Neuron (in vitro differentiated cells): Measurements from ENCODE around the gene DAB1.

ENCODE experiments used
- H2AFZ ChIP-seq: one replicate; pipeline ENCODE4 v1.6.1; 2013; ENCODE audit warnings: low read depth, mild to moderate bottlenecking, inconsistent platforms, low read length, moderate library complexity
- H3K27me3 ChIP-seq: one replicate; pipeline ENCODE4 v1.6.1; 2013; ENCODE audit warnings: low read length; ENCODE audit not compliant: insufficient read depth
- H3K36me3 ChIP-seq: one replicate; pipeline ENCODE4 v1.6.1; 2013; ENCODE audit warnings: low read length; ENCODE audit not compliant: insufficient read depth
- H3K4me1 ChIP-seq: one replicate; pipeline ENCODE4 v1.6.1; 2013; ENCODE audit warnings: low read length; ENCODE audit not compliant: insufficient read depth
- H3K4me3 ChIP-seq: 2 replicates; pipeline ENCODE4 v1.5.1; 2013; ENCODE audit warnings: mild to moderate bottlenecking, low read length, moderate library complexity
- H3K9me3 ChIP-seq: one replicate; pipeline ENCODE4 v1.6.1; 2013; ENCODE audit warnings: low read length

DAB1 gene

DNA sequence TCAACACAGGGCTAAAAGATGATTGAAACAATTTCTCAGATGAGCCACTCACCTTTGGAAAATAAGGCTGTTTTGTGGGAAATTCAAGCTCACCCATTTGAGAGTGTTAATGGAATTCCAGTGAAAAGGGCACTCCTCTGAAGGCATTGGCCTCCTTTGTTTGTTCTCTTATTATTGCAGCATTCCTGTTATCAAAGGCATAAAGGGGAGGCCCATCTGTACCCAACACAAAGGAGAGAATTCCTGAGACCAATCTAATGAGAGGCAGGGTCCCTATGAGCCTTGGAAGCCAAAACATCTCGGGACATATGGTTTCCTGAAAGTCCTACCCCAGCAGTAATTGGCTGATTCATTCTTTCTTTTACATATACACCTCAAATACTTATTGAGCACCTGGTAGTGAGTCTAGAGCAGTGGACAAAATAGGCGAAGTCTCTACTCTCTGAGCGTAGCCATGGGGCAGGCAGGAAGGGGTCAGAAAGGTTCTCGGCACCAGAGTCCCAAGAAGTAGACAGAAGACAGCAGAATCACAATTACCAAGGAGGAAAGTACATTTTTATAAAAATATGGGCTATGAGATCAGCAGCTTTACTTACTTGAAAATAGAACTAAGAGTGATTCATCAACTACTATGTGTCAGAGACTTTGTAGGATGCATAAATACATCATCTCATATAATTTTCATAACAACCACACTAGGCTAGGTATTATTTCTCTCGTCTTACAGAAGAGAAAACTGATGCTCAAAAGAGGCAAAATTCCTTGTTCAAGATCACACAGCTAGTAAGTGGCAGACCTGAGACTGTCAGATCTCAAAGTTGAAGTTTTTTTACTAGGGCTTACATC lies 218.7 kb downstream of the DAB1 start:
- H3K9me3 ChIP-seq, result no peaks in the 10 kb centered on the region
- H3K27me3 ChIP-seq, result no peaks in the 10 kb centered on the region
- no peak overlapping the region for H3K4me3 ChIP-seq
- H3K4me1 ChIP-seq, result peaks cover 26% of the 10 kb centered on the region
- H3K36me3 ChIP-seq, result no peaks in the 10 kb centered on the region
- no peak overlapping the region for H2AFZ ChIP-seq

- Histone ChIP-seq H3K27me3 (no peaks in the 10 kb centered on the region), H3K4me3 (no peak overlapping the region), H3K4me1 (peaks cover 26% of the 10 kb centered on the region), H3K9me3 (no peaks in the 10 kb centered on the region), H2AFZ (no peak overlapping the region), H3K36me3 (no peaks in the 10 kb centered on the region)
Measured at GRCh38 chr1:57204091-57204490, 219.8 kb downstream of the DAB1 start.

DNA sequence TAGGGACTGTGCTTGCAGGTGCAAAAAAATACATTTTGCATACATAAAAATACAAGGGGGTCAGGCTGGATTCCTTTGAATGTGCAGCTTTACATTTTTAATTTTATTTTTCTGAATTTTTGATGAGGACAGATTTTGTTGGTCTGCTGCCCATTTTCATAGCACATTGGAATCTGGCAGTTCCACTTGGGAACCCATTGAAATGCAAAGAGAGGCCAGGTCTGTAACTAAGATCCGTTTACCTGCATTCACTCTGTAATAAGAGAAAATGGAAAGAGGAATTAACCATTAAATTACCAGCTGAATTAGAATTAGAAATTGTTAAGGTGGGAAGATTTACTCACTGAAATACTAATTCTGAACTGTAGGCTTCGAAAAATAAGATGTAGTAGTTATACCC lies 221.6 kb downstream of the DAB1 start:
- Histone ChIP-seq H3K4me3 (no peak overlapping the region), H2AFZ (no peak overlapping the region), H3K4me1 (peaks cover 42% of the 10 kb centered on the region), H3K36me3 (no peaks in the 10 kb centered on the region), H3K27me3 (no peaks in the 10 kb centered on the region), H3K9me3 (no peaks in the 10 kb centered on the region)

DNA sequence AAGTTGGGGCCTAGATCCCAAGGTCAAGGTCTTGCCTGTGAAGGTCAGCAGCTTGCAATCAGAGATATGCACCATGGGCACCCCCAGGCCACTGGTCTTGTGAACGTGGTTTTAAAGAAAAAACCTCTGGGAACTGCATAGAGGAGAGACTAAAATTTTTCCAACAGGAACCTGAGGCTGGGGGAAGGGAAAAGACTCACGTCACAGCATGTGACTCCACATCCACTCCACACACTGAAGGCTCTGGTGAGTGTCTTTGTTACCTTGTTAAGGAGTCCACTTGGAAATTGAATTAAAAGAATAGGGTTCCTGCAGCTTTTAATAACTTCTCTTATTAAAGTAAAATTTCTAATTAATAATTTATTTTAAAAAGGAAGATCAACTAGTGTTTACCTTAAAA lies 224.9 kb downstream of the DAB1 start:
- Histone ChIP-seq H3K9me3 (no peaks in the 10 kb centered on the region), H2AFZ (no peak overlapping the region), H3K4me1 (peaks cover 23% of the 10 kb centered on the region), H3K4me3 (no peak overlapping the region), H3K36me3 (no peaks in the 10 kb centered on the region), H3K27me3 (no peaks in the 10 kb centered on the region)

DNA sequence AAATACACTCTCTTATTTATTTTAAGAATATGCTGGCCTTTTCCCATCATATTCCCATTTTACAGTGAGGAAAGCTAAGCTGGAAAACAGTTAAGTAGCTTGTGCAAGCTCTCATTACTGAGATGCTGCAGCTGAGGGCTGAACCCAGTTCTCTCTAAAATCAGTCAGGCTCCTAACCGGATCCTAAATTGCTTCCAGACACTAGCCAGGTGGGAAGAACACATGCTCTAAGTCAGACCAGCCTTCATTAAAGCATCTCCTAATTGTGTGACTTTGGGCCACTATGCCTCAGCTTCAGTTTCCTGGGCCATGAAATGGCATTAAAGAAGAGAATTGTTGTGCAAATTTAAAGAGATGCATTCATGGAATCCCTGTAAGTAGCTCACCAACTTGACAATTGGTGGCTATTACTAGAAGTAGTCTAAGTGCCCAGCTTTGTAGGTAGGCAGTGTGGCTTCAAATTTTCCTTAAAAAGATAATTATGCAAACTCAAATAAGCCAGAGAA lies 228.4 kb downstream of the DAB1 start:
- H3K4me3 ChIP-seq, result no peak overlapping the region
- peaks cover 23% of the 10 kb centered on the region for H3K4me1 ChIP-seq
- H3K36me3 ChIP-seq, result no peaks in the 10 kb centered on the region
- H2AFZ ChIP-seq, result no peak overlapping the region
- no peaks in the 10 kb centered on the region for H3K9me3 ChIP-seq
- no peaks in the 10 kb centered on the region for H3K27me3 ChIP-seq

DNA sequence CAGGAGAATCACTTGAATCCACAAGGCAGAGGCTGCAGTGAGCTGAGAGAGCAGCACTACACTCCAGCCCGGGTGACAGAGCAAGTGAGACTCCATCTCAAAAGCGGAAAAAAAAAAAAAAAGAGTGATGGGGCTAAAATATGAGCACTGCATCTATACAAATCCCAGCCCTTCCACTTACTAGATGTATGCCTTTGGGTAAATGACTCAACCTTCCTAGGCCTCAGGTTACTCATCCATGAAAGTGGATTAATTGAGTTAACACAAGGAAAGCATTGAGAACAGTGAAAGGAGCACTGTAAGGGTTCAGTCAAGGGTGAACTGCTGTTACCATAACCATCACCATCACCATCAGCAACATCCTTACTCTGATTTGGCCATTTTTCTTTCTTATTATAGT lies 231.6 kb downstream of the DAB1 start:
- Histone ChIP-seq H3K4me3 (no peak overlapping the region), H3K9me3 (no peaks in the 10 kb centered on the region), H3K27me3 (no peaks in the 10 kb centered on the region), H3K4me1 (peaks cover 7% of the 10 kb centered on the region), H2AFZ (no peak overlapping the region), H3K36me3 (no peaks in the 10 kb centered on the region)

GRCh38 chr1:57190898-57191297 lies 233.0 kb downstream of the DAB1 start:
- no peaks in the 10 kb centered on the region for H3K9me3 ChIP-seq
- no peaks in the 10 kb centered on the region for H3K27me3 ChIP-seq
- no peaks in the 10 kb centered on the region for H3K36me3 ChIP-seq
- H2AFZ ChIP-seq, result no peak overlapping the region
- H3K4me1 ChIP-seq, result peaks cover 6% of the 10 kb centered on the region
- no peak overlapping the region for H3K4me3 ChIP-seq

- Histone ChIP-seq H3K36me3 (no peaks in the 10 kb centered on the region), H3K4me3 (no peak overlapping the region), H2AFZ (no peak overlapping the region), H3K27me3 (no peaks in the 10 kb centered on the region), H3K9me3 (no peaks in the 10 kb centered on the region), H3K4me1 (no peaks in the 10 kb centered on the region)
Measured at GRCh38 chr1:57188168-57188567, 235.7 kb downstream of the DAB1 start.

DNA sequence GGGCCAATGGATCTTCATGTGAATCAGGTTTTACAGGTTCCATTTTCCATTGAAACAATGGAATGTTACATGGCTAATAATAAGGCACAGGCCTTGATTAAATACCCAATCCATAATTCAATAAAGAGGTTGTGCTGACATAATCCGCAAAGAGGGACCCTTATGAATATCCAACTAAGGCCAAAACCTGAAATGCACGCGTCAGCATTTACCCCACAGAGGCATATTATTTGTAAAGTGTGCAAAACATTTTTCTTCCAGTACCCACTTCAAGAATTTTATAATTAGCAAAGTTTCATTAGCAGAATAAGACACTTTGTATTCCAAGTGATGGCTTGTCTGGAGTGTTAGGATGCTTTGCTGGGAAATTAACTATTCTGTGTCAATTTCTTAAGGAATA lies 237.4 kb downstream of the DAB1 start:
- no peak overlapping the region for H2AFZ ChIP-seq

GRCh38 chr1:57179001-57179400 lies 244.9 kb downstream of the DAB1 start:
- no peaks in the 10 kb centered on the region for H3K36me3 ChIP-seq
- no peak overlapping the region for H3K4me3 ChIP-seq
- H3K4me1 ChIP-seq, result no peaks in the 10 kb centered on the region
- H2AFZ ChIP-seq, result no peak overlapping the region
- no peaks in the 10 kb centered on the region for H3K9me3 ChIP-seq
- H3K27me3 ChIP-seq, result no peaks in the 10 kb centered on the region

More for the DNA sequence above, 237.4 kb downstream of the DAB1 start:
- no peaks in the 10 kb centered on the region for H3K9me3 ChIP-seq
- no peaks in the 10 kb centered on the region for H3K36me3 ChIP-seq
- H3K4me1 ChIP-seq, result no peaks in the 10 kb centered on the region
- no peaks in the 10 kb centered on the region for H3K27me3 ChIP-seq
- no peak overlapping the region for H3K4me3 ChIP-seq

GRCh38 chr1:57175506-57175905 lies 248.4 kb downstream of the DAB1 start:
- no peaks in the 10 kb centered on the region for H3K27me3 ChIP-seq
- peaks cover 7% of the 10 kb centered on the region for H3K4me1 ChIP-seq
- H3K9me3 ChIP-seq, result no peaks in the 10 kb centered on the region
- no peak overlapping the region for H2AFZ ChIP-seq
- no peaks in the 10 kb centered on the region for H3K36me3 ChIP-seq
- H3K4me3 ChIP-seq, result no peak overlapping the region

- Histone ChIP-seq H3K9me3 (no peaks in the 10 kb centered on the region), H3K36me3 (no peaks in the 10 kb centered on the region), H3K4me3 (no peak overlapping the region), H2AFZ (no peak overlapping the region), H3K4me1 (peaks cover 7% of the 10 kb centered on the region), H3K27me3 (no peaks in the 10 kb centered on the region)
Measured at GRCh38 chr1:57172040-57172439, 251.8 kb downstream of the DAB1 start.

DNA sequence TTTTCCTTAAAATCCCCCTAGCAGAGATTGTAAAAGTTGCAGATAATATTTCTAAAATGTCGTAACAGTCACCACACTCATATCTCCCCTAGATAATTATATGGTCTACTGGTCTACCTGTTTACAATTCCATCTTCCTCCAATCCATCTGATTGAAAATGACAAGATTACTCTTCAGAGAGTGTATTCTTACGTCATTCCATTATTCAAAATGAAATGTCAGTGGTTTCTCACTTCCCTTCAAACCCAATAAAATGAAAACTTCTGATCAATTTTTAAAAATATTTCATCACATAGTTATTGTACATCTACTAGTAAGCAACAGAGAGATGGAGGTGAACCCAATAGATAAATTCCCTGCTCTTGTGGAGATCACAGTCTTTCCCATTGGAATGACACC lies 255.9 kb downstream of the DAB1 start:
- H3K4me1 ChIP-seq, result peaks cover 13% of the 10 kb centered on the region
- no peaks in the 10 kb centered on the region for H3K9me3 ChIP-seq
- no peak overlapping the region for H2AFZ ChIP-seq
- H3K36me3 ChIP-seq, result no peaks in the 10 kb centered on the region
- H3K4me3 ChIP-seq, result no peak overlapping the region
- H3K27me3 ChIP-seq, result no peaks in the 10 kb centered on the region

GRCh38 chr1:57165546-57165945 lies 258.3 kb downstream of the DAB1 start:
- Histone ChIP-seq H3K4me3 (no peak overlapping the region), H3K9me3 (no peaks in the 10 kb centered on the region), H3K27me3 (no peaks in the 10 kb centered on the region), H3K36me3 (no peaks in the 10 kb centered on the region), H2AFZ (no peak overlapping the region), H3K4me1 (peaks cover 8% of the 10 kb centered on the region)
